ENCODE data around the gene SOX13.

- no peak for TF ChIP-seq CTCF (IDR thresholded peaks at IDR 0.05)
- no peak for TF ChIP-seq POLR2A (IDR thresholded peaks at IDR 0.05)
- no peak for TF ChIP-seq POLR2AphosphoS5 (IDR thresholded peaks at IDR 0.05)
- no peak for TF ChIP-seq EP300 (IDR thresholded peaks at IDR 0.05)
Observed at GRCh38 chr1:204169858-204170257, 96.9 kb downstream of the SOX13 start.
